AG04449 (cell line): ENCODE measurements around the gene ZBTB49.

Experiments used
- CTCF ChIA-PET: fragments of 350-600 bp; formaldehyde crosslinking; extraction: SDS; loops from one replicate; lab custom pipeline; 2021; ENCODE audit warnings: antibody characterized with exemption; lab: Yijun Ruan, JAX
- POLR2A ChIA-PET: fragments of 400-600, 350-600 bp; formaldehyde crosslinking; extraction: SDS; loops from one replicate; lab custom pipeline; 2020; ENCODE audit warnings: antibody characterized with exemption, inconsistent platforms; lab: Yijun Ruan, JAX
- DNase-seq: peaks from one replicate; pipeline ENCODE4 v3.0.0-alpha.2; 2010; ENCODE audit warnings: low read depth, low spot score
- H3K4me3 ChIP-seq: 2 replicates; pipeline ENCODE4 v1.5.1; 2011; ENCODE audit warnings: low read depth, mild to moderate bottlenecking, control low read depth, low read length
- CTCF ChIP-seq: IDR thresholded peaks from one replicate; pipeline ENCODE4 v1.5.1; 2011; ENCODE audit warnings: mild to moderate bottlenecking, moderate library complexity, low read length, control low read depth, inconsistent platforms; ENCODE audit not compliant: insufficient read depth; ENCODE audit errors: missing control alignments

Gene ZBTB49

GRCh38 chr4:4288098-4288497 lies 2.0 kb upstream of the ZBTB49 start:
- no peak for DNase-seq
- ChIA-PET POLR2A (no interaction called here), CTCF (interaction anchor here (1.0 kb wide), 1 partner anchor 28 kb away, joined by 3 read pairs; no protein-coding TSS in a partner anchor)
- no peak overlapping the region for H3K4me3 ChIP-seq
- no peak for TF ChIP-seq CTCF

DNA sequence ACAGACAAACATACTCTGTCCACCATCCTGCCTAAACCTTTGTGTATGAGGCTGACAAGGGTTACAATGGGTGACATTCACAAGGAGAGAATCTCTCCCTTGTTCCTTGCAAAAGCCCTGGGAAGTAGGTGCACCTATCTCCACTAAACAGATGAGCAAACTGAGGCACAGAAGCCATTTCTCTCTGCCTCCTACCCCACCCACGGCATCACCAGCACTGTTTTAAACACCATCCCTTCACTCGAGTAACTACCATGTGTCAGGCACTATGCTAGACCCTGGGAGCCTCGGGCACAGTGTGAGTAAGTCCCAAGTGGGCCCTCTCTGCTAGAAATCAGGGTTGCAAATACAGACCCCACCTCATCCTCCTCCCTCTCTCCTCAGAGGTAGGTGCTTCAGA lies 996 bp upstream of the ZBTB49 start:
- ChIA-PET CTCF (no interaction called here), POLR2A (no interaction called here)
- peak overlapping the region; percentile 96 for H3K4me3 ChIP-seq
- DNase-seq = no peak
- no peak for TF ChIP-seq CTCF

GRCh38 chr4:4289597-4289940 lies 482 bp upstream of the ZBTB49 start:
- DNase-seq = no peak

DNA sequence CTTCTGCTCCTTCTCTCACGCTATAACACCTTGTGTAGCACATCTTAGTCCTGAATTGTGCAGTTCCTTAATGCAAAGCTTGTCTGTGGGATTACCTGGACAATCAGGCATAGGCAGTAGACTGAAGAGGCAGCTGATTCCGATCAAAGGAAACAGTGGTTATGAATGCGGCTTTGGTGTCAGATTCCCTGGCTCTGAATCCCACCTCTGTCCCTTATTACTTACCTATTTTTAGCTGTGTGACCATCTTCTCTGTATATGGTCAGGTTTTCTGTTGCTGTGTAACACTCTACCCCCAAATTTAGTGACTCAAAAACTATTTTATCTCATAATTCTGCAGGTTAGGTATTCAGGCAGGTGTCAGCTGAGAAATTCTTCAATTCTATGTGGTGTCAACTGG lies 3.2 kb downstream of the ZBTB49 start:
- no peak for DNase-seq
- POLR2A ChIA-PET = no interaction called here
- TF ChIP-seq CTCF = no peak
- no peak overlapping the region for H3K4me3 ChIP-seq
- CTCF ChIA-PET = interaction anchor here (0.8 to 1.2 kb wide), 2 partner anchors 10 to 38 kb away, joined by 3 to 4 read pairs; no protein-coding TSS in a partner anchor

More at GRCh38 chr4:4289597-4289940, 482 bp upstream of the ZBTB49 start:
- ChIA-PET CTCF (interaction anchor here (0.7 to 1.1 kb wide), 4 partner anchors 8 to 141 kb away, joined by 3 to 4 read pairs (median 3); no protein-coding TSS in a partner anchor), POLR2A (interaction anchor here (0.6 kb wide), 1 partner anchor 1092 kb away, joined by 3 read pairs; no protein-coding TSS in a partner anchor)
- peak overlapping the region; percentile 96 for H3K4me3 ChIP-seq
- no peak for TF ChIP-seq CTCF

DNA sequence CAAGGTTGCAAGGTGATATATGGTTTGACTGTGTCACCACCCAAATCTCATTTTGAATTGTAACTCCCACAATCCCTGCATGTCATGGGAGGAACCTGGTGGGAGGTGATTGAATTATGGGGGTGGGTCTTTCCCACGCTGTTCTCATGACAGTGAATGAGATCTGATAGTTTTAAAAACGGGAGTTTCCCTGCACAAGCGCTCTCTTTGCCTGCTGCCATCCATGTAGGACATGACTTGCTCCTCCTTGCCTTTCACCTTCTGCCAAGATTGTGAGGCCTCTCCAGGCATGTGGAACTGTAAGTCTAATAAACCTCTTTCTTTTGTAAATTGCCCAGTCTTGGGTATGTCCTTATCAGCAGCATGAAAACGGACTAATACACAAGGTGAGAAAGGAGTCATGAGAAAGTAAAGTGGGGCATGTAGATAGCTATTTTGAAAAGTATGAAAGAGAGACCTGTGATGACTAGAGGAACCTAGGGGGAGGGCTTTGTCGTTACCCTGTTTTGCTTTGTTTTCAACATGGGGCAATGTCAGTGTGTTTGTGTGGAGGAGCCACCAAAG lies 6.3 kb downstream of the ZBTB49 start:
- no peak overlapping the region for H3K4me3 ChIP-seq
- POLR2A ChIA-PET = no interaction called here
- DNase-seq = no peak
- TF ChIP-seq CTCF = no peak
- CTCF ChIA-PET = no interaction called here

- POLR2A ChIA-PET = no interaction called here
- H3K4me3 ChIP-seq = no peak overlapping the region
- CTCF ChIA-PET = no interaction called here
- no peak for TF ChIP-seq CTCF
- DNase-seq = no peak
Measured at GRCh38 chr4:4299006-4299405, 9.0 kb downstream of the ZBTB49 start.
